DMS153 (cell line): ENCODE results near the gene GGPS1.
"Not testable (repeated sequence)": the region's sequence is repeated elsewhere in the genome, so short reads cannot be mapped to it uniquely, and the experiment has no call there.

Experiments used
- DNase-seq: peaks from one replicate; lab custom pipeline; 2025; lab: John Stamatoyannopoulos, UW

GGPS1 gene

DNA sequence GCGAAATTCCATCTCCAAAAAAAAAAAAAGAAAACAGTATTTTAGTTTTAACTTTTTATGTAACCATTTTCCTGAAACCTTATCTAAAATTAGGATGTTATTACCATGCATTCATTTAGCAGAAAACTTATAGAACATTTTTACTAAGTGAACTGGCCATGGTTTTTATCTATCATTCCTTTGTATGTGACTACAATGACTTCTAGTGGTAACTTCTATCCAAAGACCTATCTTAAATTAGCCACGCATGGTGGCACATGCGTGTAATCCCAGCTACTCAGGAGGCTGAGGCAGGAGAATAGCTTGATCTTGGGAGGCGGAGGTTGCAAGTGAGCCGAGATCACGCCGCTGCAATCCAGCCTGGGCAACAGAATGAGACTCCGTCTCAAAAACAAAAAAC, 11.4 kb downstream of the GGPS1 start:
- DNase-seq: no peak

GRCh38 chr1:235341334-235341733, 13.0 kb downstream of the GGPS1 start:
- DNase-seq: no peak

DNA sequence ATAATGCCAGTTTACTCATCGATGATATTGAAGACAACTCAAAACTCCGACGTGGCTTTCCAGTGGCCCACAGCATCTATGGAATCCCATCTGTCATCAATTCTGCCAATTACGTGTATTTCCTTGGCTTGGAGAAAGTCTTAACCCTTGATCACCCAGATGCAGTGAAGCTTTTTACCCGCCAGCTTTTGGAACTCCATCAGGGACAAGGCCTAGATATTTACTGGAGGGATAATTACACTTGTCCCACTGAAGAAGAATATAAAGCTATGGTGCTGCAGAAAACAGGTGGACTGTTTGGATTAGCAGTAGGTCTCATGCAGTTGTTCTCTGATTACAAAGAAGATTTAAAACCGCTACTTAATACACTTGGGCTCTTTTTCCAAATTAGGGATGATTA, 13.7 kb downstream of the GGPS1 start:
- no peak for DNase-seq

DNA sequence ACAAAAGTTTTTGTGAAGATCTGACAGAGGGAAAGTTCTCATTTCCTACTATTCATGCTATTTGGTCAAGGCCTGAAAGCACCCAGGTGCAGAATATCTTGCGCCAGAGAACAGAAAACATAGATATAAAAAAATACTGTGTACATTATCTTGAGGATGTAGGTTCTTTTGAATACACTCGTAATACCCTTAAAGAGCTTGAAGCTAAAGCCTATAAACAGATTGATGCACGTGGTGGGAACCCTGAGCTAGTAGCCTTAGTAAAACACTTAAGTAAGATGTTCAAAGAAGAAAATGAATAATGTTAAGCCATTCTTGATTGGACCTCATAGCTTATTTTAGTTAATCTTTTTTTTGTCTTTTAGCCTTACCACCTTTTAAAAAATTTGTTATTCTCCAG, 14.1 kb downstream of the GGPS1 start:
- no peak for DNase-seq

DNA sequence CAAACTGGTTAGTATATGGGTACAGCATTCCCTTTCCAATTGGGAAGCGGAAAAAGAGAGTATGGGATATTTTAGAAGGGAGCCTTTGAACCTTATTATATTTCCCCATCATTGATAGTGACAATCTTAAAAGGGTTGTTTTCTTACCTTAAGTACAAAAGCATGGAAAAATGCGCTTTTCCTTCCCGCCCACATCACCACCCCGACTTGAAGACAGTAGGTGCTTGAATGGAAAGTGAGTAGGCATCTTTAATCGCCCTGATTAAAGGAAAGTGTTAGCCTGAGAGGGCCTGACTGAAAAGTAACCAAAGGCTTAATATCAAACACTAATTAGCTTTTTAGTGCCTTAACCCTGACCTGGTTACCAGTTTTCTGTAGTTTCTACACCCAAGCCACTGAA, 15.4 kb downstream of the GGPS1 start:
- DNase-seq: no peak

DNA sequence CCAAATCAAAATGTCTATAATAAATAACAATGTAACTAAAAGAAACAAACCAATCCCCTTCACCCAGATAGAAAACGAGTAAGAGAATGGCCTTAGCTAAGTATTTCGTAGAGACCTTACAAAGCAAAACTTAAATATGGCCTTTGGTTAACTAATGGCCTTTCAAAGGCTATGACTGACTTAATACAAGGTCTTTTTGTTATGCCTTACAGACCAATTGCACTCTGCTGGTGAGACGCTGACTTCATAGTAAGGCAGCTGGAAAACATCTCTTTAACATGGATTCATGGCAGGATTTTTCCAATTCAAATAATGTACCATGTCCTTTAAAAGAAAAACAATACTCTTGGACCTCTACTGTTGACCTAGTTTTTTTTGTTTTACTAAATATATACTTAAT, 23.1 kb downstream of the GGPS1 start:
- no peak for DNase-seq

GRCh38 chr1:235351898-235352297, 23.5 kb downstream of the GGPS1 start:
- DNase-seq: no peak

GRCh38 chr1:235357485-235358373, 29.4 kb downstream of the GGPS1 start:
- no peak for DNase-seq

GRCh38 chr1:235358899-235359298, 30.5 kb downstream of the GGPS1 start:
- no peak for DNase-seq

DNA sequence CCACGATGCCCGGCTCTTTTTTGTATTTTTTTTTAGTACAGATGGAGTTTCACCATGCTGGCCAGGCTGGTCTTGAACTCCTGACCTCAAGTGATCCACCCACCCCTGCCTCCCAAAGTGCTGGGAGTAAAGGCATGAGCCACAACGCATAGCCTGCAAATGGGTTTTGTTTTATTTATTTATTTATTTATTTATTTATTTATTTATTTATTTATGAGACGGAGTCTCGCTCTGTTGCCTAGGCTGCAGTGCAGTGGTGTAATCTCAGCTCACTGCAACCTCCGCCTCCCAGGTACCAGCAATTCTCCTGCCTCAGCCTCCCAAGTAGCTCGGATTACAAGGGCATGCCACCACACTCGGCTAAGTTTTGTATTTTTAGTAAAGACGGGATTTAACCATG, 35.8 kb downstream of the GGPS1 start:
- not testable (repeated sequence) for DNase-seq

GRCh38 chr1:235366286-235366685, 37.9 kb downstream of the GGPS1 start:
- no peak for DNase-seq

GRCh38 chr1:235367000-235367908, 38.9 kb downstream of the GGPS1 start, which contains the start of gene TBCE:
TSS of gene TBCE (plus strand) at chr1:235367427. CDS start at chr1:235380050, 12,623 bp downstream.
- DNase-seq: peak; percentile 79

DNA sequence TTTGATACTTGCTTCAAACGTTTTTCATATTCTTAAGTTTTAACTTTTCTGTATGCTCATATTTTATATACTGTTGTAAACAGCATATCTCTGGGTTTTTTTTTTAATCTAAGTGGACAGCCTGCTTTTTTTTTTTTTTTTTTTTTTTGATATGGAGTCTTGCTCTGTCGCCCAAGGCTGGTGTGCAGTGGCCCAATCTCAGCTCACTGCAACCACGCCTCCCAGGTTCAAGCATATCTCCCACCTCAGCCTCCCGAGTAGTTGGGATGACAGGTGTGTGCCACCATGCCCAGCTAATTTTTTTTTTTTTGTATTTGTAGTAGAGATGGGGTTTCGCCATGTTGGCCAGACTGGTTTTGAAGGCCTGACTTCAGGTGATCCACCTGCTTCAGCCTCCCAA, 40.1 kb downstream of the GGPS1 start:
- DNase-seq: no peak

DNA sequence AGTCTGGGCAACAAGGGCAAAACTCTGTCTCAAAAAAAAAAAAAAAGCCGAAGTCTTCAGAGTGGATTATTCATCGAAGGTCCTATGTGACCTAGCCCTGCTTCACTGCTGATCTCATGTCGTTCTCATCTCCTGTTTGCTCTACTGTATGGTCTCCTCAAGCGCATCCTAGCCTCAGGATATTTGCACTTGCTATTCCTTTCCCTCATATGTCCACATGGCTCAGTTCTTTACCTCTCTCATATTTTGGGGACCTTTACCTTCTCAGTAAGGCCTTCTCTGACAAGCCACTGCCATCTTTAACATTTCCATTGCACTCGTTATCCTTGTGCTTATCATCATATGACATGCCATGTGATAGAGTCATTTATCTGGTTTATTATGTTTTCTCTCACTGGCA, 41.4 kb downstream of the GGPS1 start:
- no peak for DNase-seq

GRCh38 chr1:235375919-235376605, 47.7 kb downstream of the GGPS1 start:
- no peak for DNase-seq

GRCh38 chr1:235378134-235378735, 49.9 kb downstream of the GGPS1 start:
- not testable (repeated sequence) for DNase-seq

GRCh38 chr1:235381955-235382739, 53.8 kb downstream of the GGPS1 start:
- DNase-seq: not testable (repeated sequence)

DNA sequence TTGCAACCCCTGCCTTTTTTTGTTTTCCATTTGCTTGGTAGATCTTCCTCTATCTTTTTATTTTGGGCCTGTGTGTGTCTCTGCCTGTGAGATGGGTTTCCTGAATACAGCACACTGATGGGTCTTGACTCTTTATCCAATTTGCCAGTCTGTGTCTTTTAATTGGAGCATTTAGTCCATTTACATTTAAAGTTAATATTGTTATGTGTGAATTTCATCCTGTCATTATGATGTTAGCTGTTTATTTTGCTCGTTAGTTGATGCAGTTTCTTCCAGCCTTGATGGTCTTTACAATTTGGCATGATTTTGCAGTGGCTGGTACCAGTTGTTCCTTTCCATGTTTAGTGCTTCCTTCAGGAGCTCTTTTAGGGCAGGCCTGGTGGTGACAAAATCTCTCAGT, 57.3 kb downstream of the GGPS1 start:
- DNase-seq: not testable (repeated sequence)

- no peak for DNase-seq
These were observed 63.5 kb downstream of the GGPS1 start for GRCh38 chr1:235391874-235392273.
